ENCODE results near the gene ECE1.

DNA sequence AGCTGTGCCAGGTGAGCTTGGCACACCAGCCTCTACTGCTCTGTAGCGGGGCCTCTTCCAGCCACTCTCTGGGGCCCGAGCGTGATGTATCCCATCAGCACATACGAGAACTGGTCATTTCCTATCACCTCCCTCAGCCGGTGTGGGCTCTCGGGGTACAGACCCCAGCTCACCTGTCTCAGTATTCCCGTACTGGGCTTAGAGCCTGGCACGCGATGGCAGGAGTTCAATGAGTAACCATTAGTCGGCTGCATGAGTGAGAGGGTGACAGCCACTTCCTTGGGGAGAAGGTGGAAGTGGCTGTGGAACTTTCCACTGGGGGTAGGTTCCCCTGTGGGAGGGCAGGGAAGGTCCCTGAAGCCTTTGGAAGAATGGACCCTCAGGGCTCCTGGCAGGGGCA lies 46.1 kb downstream of the ECE1 start:
- TF ChIP-seq, protein P1, sequence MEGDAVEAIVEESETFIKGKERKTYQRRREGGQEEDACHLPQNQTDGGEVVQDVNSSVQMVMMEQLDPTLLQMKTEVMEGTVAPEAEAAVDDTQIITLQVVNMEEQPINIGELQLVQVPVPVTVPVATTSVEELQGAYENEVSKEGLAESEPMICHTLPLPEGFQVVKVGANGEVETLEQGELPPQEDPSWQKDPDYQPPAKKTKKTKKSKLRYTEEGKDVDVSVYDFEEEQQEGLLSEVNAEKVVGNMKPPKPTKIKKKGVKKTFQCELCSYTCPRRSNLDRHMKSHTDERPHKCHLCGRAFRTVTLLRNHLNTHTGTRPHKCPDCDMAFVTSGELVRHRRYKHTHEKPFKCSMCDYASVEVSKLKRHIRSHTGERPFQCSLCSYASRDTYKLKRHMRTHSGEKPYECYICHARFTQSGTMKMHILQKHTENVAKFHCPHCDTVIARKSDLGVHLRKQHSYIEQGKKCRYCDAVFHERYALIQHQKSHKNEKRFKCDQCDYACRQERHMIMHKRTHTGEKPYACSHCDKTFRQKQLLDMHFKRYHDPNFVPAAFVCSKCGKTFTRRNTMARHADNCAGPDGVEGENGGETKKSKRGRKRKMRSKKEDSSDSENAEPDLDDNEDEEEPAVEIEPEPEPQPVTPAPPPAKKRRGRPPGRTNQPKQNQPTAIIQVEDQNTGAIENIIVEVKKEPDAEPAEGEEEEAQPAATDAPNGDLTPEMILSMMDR (IDR thresholded peaks at IDR 0.05): no peak
- TF ChIP-seq POLR2A (IDR thresholded peaks at IDR 0.05): no peak

All from ovary (tissue), 3 donors.